ENCODE measurements around the gene MAP2K5.
A peak's percentile ranks its signal among the peaks of the same experiment; 100 is the strongest.

MAP2K5 gene

GRCh38 chr15:67820122-67820991 is 277.9 kb downstream of the MAP2K5 start:
- Mint-ChIP-seq H3K9me3 (no peaks in the 10 kb centered on the region), H3K27ac (peak overlapping the region; percentile 49), H3K4me3 (no peak overlapping the region), H3K4me1 (peaks cover 24% of the 10 kb centered on the region), H3K36me3 (peaks cover 5% of the 10 kb centered on the region), H3K27me3 (peaks cover 40% of the 10 kb centered on the region)
- ATAC-seq (ENCODE audit: low read depth) (no peak), DNase-seq (ENCODE audit: low spot score in 2 of 2) (no peak)

DNA sequence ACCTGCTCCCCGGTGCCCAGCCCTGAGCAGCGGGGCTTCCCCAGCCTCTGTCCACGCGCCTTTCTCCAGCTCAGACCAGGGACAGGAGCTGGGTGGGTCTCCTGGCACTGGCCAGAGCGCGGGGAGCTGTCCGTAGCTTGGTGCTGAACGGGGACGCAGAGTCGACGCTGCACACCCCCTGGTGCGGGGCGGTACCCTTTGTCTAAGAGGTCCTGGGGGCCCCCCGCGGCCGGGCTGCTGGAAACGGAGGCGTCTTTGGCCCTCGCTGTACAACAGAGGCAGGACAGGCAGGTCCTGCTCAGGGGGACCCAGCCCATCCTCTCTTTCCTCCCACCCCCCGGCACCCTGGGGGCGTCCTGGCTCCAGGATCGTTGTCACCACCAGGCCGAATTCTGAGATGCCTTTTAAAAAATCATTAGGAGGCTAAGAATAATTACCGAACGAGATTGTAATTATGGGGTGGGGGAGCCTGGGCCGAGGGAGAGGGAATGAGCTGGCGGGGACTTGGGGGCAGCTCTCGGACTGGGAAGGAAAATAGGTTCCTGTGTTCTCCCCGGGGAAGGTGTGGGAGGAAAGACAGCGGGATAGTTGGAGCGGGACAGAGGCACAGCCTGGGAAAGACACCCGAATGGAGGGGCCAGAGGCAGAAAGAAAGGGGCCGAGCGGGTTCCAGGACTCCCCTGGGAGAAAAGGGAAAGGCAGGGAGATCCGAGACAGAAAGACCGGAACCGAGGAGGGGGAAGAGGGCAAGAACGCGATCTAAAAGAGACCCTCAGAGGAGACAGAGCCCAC is 278.7 kb downstream of the MAP2K5 start:
- Mint-ChIP-seq H3K27me3 (peaks cover 44% of the 10 kb centered on the region), H3K9me3 (peaks cover 1% of the 10 kb centered on the region), H3K4me3 (no peak overlapping the region), H3K4me1 (peaks cover 28% of the 10 kb centered on the region), H3K27ac (peak overlapping the region; percentile 49), H3K36me3 (peaks cover 5% of the 10 kb centered on the region)
- no peak for ATAC-seq (ENCODE audit: low read depth)
- peak in 1 of 2 donors; percentile 44 for DNase-seq (ENCODE audit: low spot score in 2 of 2)

GRCh38 chr15:67821784-67822440 is 279.4 kb downstream of the MAP2K5 start:
- DNase-seq (ENCODE audit: low spot score in 2 of 2) (peak in 1 of 2 donors; percentile 25), ATAC-seq (ENCODE audit: low read depth) (no peak)
- Mint-ChIP-seq H3K27ac (peak overlapping the region; percentile 49), H3K4me1 (peaks cover 28% of the 10 kb centered on the region), H3K9me3 (peaks cover 3% of the 10 kb centered on the region), H3K36me3 (peaks cover 2% of the 10 kb centered on the region), H3K27me3 (peaks cover 42% of the 10 kb centered on the region), H3K4me3 (peak overlapping the region; percentile 40)

DNA sequence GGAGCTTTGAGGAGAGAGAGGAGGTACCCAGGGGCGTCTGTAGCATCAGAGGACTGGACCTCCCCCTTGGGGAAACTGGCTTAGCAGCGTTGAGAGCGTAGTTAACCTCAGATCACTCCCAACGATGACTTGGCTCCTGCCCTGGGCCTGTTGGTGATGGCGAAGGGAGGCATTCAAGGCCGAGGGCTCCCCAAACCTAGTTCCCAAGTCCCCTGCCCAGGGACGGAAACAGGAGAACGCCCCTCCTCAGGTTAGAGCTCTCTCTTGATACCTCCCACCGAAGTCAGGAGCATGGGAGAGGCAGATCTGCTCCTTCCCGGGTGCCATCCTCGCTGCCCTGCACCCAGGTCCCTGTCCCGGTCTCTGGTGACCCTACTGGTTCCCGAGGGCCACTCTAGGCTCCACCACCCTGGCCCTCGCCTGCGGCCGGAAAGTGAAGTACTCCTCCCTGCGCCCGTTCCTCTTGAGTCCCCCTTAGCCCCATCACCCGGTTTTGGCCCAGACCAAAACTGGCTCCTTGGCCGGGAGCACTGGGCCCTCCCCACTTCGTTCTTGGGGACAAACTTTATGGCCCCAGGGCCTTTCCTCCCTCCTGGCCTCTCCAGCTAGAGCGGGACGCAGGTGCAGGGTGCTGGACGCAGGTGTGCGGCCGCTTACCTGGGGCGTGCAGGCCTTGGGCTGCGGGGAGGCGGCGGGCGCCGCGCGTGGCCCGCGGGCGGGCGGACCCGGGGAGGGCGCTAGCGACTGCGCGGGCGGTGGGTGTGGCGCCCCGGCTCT is 280.2 kb downstream of the MAP2K5 start:
- Mint-ChIP-seq H3K36me3 (peaks cover 2% of the 10 kb centered on the region), H3K4me1 (peaks cover 28% of the 10 kb centered on the region), H3K27me3 (peaks cover 41% of the 10 kb centered on the region), H3K4me3 (peak overlapping the region; percentile 40), H3K9me3 (peaks cover 3% of the 10 kb centered on the region), H3K27ac (peak overlapping the region; percentile 49)
- ATAC-seq (ENCODE audit: low read depth): peak; percentile 31
- peak in 1 of 2 donors; percentile 33 for DNase-seq (ENCODE audit: low spot score in 2 of 2)

DNA sequence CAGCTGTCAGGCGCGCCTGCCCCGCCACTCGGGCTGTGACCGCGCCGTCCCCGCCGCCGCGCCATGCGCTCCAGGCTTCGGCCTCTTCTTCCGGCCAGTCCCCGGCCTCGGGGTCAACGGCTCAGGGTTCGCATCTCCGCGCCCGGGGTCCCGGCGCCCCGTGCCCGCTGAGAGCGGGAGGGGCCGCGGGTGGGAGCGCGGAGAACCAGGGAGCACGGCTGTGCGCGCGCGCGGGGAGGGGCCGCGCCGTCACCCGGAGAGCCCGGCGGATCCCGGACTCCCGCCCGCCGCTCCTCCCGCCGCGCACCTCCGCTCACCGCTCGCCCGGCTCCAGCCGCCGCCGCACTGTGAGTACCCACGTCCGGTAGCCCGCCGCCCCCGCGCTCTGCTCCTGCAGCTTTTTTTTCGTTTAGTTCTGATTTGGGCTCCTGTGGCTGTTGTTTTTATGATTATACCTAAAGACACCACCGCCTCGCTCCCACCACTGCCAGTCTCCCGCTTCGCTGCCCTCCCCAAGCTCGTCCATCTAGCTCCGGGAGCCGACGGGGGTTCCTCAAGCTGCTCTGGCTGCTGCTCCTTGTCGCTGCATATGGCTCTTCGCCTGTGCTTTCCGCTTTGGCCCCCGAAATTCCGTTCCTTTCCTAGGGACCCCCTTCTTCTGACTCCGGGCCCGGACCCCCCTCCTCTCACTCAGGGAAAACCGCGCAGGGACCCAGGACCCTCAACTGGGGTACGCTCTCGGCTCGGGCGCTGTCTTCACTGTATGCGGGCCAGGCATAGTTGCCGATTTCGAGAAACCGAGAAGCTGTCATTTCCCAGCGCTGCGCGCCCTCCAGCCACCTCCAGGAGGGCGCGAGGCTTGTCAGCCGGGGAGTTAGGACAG is 281.1 kb downstream of the MAP2K5 start:
- DNase-seq (ENCODE audit: low spot score in 2 of 2) (peak in 1 of 2 donors; percentile 35), ATAC-seq (ENCODE audit: low read depth) (peak; percentile 50)
- peaks cover 5% of the 10 kb centered on the region for H3K9me3 Mint-ChIP-seq
- peaks cover 39% of the 10 kb centered on the region for H3K27me3 Mint-ChIP-seq
- peak overlapping the region; percentile 82 for H3K4me3 Mint-ChIP-seq
- peaks cover 28% of the 10 kb centered on the region for H3K4me1 Mint-ChIP-seq
- peaks cover 4% of the 10 kb centered on the region for H3K36me3 Mint-ChIP-seq
- peak overlapping the region; percentile 82 for H3K27ac Mint-ChIP-seq

- DNase-seq (ENCODE audit: low spot score in 2 of 2): peak in 1 of 2 donors; percentile 29
- H3K27ac Mint-ChIP-seq: peak overlapping the region; percentile 82
Observed at GRCh38 chr15:67824197-67824968, 281.9 kb downstream of the MAP2K5 start.

GRCh38 chr15:67824976-67825880 is 282.7 kb downstream of the MAP2K5 start, which contains the start of gene SKOR1:
Gene SKOR1 (plus strand): TSS chr15:67825509. CDS start chr15:67825603, 94 bp downstream.
- Mint-ChIP-seq H3K9me3 (peaks cover 5% of the 10 kb centered on the region), H3K27ac (peak within 1 kb of the TSS; percentile 82), H3K27me3 (peaks cover 37% of the 10 kb centered on the region), H3K4me1 (peaks cover 32% of the 10 kb centered on the region), H3K4me3 (peak within 1 kb of the TSS; percentile 5), H3K36me3 (peaks cover 4% of the 10 kb centered on the region)
- ATAC-seq (ENCODE audit: low read depth): no peak
- DNase-seq (ENCODE audit: low spot score in 2 of 2): no peak

More at GRCh38 chr15:67824197-67824968, 281.9 kb downstream of the MAP2K5 start:
- peaks cover 4% of the 10 kb centered on the region for H3K36me3 Mint-ChIP-seq
- peaks cover 39% of the 10 kb centered on the region for H3K27me3 Mint-ChIP-seq
- peaks cover 32% of the 10 kb centered on the region for H3K4me1 Mint-ChIP-seq
- peak overlapping the region; percentile 82 for H3K4me3 Mint-ChIP-seq
- ATAC-seq (ENCODE audit: low read depth): peak; percentile 6
- peaks cover 5% of the 10 kb centered on the region for H3K9me3 Mint-ChIP-seq

- H3K27ac Mint-ChIP-seq: peak overlapping the region; percentile 73
- no peak for ATAC-seq (ENCODE audit: low read depth)
- peaks cover 4% of the 10 kb centered on the region for H3K36me3 Mint-ChIP-seq
- peaks cover 40% of the 10 kb centered on the region for H3K27me3 Mint-ChIP-seq
- peaks cover 30% of the 10 kb centered on the region for H3K4me1 Mint-ChIP-seq
- peaks cover 5% of the 10 kb centered on the region for H3K9me3 Mint-ChIP-seq
- peak in 1 of 2 donors; percentile 32 for DNase-seq (ENCODE audit: low spot score in 2 of 2)
- peak overlapping the region; percentile 5 for H3K4me3 Mint-ChIP-seq
Observed at GRCh38 chr15:67825881-67826716, 283.6 kb downstream of the MAP2K5 start.

DNA sequence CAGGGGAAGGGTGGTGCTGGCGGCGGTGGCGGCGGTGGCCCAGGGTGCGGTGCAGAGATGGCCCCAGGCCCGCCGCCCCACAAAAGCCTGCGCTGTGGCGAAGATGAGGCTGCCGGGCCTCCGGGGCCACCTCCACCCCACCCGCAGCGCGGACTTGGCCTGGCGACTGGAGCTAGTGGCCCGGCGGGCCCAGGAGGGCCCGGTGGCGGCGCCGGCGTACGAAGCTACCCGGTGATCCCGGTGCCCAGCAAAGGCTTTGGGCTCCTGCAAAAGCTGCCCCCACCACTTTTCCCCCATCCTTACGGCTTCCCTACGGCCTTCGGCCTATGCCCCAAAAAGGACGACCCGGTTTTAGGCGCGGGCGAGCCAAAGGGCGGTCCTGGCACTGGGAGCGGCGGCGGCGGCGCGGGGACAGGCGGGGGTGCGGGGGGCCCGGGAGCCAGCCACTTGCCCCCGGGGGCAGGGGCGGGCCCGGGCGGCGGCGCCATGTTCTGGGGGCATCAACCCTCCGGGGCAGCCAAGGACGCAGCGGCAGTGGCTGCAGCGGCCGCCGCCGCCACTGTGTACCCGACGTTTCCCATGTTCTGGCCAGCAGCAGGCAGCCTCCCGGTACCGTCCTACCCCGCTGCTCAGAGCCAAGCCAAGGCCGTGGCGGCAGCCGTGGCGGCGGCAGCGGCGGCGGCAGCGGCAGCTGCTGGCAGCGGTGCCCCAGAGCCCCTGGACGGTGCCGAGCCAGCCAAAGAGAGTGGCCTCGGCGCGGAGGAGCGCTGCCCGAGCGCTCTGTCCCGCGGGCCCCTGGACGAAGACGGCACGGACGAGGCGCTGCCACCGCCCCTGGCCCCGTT is 284.4 kb downstream of the MAP2K5 start:
- DNase-seq (ENCODE audit: low spot score in 2 of 2) (no peak), ATAC-seq (ENCODE audit: low read depth) (no peak)
- no peak overlapping the region for H3K4me3 Mint-ChIP-seq
- peaks cover 36% of the 10 kb centered on the region for H3K27me3 Mint-ChIP-seq
- peaks cover 2% of the 10 kb centered on the region for H3K36me3 Mint-ChIP-seq
- peaks cover 5% of the 10 kb centered on the region for H3K9me3 Mint-ChIP-seq
- H3K4me1 Mint-ChIP-seq: peaks cover 23% of the 10 kb centered on the region
- peak overlapping the region; percentile 73 for H3K27ac Mint-ChIP-seq

Measured in memory B cell (primary cell).